HG03565 (cell line): ENCODE results near the gene PDLIM4.

Source experiments
- ATAC-seq: cut with Tn5 transposase; IDR thresholded peaks from one replicate; pipeline ENCODE4 v1.9.1; 2021; ENCODE audit warnings: mild to moderate bottlenecking, moderate library complexity; ENCODE audit not compliant: unreplicated experiment

Gene PDLIM4

DNA sequence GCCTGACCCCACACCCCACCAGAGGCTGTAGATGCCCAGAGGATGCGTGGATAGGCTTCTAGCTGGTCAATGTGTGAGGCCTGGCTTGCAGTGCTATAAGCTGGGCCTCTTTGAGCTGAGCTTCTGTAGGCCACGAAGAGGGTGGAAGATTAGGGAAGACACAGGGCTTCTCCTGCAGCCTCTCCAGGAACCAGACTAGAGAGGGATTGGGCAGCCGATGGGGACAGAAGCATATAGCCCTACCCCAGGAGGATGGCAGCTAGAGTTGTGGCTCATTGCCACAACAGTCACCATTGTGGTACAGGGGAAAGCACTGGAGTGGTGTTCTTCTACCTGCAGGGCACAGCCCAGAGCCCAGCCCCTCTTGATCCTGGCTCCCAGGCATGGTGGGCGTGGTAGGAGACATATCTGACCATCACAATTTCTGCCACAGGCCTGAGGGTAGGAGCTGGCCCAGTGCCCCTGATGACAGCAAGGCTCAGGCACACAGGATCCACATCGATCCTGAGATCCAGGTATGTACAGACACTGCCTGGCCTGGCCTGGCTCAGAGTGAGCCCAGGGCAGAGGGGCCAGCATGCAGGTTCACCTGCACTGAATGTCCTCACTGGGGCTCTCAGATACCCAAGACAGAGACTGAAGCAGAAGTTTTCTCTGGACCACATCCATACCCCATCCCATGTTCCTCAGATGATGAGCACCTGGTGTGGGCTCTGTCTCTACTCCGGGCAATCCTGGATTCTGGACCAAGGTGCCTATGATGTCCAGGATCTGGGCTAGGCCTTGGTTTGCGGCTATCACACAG lies 8.7 kb downstream of the PDLIM4 start:
- ATAC-seq: no peak

DNA sequence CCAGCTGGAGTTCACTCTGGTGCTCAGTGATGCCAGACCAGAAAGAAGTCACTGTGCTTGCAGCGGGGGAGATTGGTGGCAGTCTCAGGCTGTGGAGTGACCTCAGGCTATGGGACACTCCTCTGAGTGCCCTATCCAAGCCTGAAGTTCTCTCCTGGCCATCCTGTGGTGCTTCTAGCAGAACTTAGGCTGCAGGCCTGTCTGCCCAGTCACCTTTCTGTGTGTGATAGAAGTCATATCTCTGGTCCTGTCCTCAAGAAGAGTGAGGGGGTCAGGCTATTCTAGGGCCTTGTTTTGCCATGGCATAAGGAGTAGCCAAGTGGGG lies 9.3 kb downstream of the PDLIM4 start:
- no peak for ATAC-seq

DNA sequence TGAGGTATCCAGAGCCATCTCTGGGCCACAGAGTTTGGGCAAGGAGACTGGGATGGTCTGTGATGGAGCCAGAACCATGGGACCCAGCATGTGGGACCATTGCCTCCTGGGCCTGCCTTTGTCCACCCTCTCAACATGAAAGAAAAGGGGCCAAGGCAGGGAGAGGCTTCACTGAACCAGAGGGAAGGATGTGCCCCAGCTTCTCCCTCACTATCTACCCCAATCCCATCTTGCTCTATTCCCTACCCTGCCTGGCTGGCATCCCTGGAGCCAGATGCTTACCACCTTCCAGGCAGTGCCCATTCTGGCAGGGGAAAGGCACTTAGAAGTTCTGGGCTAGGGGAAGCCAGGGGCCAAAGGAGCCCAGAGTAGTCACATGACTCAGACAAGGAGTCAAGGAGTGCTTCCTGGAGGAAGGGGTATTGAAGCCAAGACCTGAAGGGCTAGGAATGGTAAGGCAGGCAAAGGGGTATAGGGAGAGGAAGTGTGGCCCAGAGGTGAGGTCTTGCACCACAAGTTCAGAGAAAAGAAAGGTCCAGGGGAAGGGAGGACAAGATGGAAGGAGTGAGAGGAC lies 9.8 kb downstream of the PDLIM4 start:
- no peak for ATAC-seq

DNA sequence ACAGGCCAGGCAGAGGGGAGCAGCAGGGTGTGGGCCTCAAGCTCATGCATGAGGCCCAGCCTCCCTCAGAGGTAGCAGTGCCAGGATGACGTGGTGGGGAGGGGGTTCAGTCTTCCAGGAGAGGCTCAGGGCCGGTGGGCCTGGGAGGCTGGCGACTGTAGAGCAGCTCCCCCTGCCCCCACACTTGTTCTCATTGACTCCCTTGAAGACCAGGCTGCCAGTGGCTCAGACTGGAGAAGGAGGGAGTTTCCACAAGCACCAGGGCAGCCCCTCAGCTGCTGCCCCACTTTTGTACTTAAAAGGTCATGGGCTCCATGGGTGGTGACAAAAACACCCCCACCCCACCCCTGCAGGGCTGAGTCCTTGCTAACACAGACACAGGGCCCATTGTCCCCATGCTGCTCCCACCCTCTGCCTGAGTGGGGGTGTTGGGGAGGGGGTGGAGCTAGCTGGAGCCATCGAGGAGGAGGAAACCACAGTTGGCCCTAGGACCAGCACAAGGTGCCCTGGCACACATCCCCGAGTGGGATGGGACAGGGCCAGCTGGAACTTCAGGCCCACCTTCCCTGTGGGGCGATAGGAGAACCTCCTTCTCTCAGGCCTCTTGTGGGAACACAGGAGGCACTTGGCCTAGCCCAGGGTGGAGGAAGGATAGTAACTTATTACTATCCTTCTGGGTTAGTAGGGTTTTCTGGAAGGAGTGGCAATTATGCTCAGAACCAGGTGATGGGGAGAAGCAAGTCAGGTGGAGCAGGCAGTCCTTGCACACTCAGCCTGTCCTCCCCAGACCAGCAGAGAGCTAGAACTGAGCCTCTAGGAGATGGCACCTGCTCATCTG lies 10.7 kb downstream of the PDLIM4 start:
- no peak for ATAC-seq

DNA sequence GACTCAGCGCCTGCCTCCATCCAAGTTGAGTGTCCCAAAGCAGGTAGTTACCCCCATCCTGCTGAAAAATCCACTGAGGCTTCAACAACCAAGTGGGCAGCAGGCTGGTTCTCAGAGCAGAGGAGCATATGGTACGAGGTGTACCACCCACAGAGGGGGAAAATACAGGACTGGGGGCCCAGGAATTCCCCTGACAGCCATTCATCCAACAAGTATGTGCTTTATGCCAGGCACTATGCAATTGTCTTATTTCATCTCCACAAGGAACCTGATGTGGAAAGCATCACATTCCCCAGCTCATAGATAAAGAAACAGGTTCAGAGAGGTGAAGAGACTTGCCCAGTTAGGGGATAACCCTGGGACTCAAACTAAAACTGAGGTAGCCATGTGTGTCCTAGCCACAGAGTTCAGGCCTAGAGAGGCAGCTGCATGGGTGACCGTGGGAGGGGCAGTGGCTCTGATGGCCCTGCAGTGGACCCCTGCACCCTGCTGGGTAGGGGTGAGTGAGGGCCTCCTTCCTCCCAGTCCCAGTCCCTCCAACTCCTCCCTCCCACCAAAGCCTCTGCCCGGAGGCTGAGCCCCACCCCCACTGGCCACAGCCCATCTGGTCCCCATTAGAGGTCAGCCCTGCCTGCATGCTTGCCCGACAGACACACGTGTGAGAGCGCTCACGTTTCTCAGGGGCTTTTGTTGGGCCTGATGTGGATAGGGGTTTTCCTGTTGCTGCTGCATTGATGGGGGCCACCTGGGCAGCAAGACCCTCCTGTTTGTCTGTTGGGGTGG lies 11.5 kb downstream of the PDLIM4 start:
- peak; percentile 62 for ATAC-seq

DNA sequence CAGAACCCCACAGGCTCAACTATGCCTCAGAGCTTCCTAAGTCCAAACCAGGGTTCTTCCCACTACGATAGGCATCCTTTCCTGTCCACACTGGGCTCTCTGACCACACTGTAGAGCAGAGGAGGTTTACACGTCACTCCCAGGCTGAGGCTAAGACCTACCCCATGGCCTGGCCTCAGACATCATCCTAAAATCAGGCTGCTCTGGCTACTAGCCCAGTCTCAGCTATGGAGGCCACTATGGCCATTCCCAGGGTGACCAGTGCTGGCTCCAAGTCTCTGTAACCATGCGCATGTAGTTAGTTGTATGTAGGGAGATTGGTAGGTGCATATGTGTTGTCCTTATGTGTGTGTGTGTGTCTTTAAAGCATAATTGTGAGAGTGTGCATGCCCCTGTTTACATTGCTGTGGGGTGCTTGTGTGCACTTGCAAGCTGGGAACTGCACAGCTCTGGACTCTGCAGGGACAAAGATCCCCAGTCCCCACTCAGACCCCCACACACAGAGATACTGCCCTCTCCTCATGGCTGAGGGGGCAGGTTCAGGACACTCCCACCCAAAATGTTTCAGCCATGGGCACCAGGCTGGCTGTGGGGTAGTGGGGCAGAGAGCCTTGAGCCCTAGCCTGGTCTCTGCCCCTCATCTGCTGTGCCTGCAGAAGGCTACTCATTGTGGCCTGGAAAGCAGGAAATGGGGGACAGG lies 12.3 kb downstream of the PDLIM4 start:
- ATAC-seq: no peak

DNA sequence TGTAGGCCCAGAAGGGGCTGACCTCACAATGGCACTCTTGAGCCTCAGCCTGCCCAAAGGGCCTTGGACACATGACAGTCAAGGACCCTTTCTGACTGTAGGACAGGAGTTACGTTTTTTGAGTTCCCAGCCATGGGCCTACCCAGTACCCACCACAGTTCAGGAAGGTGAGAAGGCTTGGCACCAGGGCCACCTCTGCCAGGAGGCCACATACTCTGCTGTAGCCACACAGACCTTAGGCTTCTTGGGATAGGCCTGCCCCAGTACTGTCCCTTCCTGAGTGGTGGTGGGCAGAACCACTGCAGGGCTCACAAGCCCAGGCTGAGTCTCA lies 12.8 kb downstream of the PDLIM4 start:
- ATAC-seq: no peak

DNA sequence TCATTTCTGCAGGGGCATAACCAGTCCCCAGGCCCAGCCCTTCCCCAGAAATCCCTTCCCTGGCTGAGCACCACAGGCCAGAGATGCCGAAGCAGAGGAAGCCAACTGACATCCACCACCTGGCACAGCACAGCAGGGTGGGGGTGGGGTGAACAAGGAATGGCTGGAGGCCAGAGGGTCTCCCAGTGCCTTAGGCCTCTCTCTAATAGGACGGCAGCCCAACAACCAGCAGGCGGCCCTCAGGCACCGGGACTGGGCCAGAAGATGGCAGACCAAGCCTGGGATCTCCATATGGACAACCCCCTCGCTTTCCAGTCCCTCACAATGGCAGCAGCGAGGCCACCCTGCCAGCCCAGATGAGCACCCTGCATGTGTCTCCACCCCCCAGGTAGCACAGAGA lies 13.2 kb downstream of the PDLIM4 start:
- ATAC-seq: no peak

DNA sequence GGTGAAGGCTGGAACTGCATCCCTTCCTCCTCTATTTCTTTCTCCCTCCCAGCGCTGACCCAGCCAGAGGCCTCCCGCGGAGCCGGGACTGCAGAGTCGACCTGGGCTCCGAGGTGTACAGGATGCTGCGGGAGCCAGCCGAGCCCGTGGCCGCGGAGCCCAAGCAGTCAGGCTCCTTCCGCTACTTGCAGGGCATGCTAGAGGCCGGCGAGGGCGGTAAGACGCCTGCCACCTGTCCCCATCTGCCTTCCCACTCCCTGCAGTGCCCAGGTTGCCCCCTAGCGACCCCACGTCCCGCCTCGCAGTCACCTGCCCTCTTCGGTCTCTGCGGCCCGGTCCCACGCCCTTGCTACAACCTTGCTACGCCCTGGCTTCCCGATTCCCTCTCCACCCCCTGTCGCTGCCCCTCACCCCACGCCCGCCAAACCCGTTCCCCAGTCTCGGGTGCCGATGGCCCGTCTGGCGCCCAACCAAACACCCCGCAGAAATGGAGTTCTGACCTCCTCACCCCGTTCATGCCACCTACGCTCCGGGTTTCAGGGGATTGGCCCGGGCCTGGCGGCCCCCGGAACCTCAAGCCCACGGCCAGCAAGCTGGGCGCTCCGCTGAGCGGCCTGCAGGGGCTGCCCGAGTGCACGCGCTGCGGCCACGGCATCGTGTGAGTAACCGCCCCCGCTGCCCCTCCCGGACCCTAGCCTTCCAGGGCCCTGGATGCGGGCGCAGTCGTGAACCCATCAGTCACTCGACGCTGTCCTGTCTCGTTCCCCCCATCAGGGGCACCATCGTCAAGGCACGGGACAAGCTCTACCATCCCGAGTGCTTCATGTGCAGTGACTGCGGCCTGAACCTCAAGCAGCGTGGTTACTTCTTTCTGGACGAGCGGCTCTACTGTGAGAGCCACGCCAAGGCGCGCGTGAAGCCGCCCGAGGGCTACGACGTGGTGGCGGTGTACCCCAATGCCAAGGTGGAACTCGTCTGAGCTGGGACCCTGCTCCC lies 14.1 kb downstream of the PDLIM4 start:
- ATAC-seq: no peak

DNA sequence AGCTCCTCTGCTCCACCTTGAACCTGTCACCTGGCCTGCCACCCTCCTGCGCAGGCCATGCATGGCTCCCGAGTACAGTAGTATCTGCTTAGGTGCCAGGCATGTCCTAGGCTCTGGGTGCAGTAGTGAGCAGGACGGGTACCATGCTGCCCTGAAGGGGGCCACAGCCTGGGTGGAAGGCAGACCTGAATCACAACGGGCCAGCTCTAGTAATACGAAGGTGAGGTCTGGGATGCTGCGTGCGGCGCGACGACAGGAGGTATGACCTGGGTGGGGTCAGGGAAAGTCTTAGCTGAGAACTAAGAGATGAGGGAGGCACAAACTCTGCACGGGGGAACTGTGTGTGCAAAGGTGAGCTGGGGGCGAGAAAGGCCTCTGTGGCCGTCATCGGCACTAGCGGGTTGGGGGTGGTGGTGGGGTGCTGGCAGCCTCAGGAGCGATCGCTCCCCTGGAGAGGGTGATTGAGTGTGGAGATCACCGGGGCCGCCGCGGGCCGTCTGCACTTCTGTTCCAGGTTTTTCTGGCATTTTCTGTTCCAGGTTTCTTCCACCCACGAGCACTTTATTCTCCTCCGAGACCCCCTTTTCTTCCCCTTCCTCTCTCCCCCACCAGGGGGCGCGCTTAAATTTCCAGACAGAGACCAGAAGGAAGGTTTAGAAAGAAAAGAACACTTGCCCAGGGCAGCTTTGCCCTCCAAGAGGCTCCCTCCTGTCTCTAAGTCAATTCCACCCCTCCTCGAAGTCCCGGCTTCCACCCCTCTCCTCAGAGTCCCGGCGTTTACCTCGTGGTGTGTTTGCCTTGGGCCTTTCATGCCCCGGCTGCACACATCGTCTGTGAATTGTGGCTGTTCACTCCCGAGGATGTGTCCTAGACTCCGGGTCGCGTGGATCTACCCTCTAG lies 15.1 kb downstream of the PDLIM4 start:
- ATAC-seq: no peak

DNA sequence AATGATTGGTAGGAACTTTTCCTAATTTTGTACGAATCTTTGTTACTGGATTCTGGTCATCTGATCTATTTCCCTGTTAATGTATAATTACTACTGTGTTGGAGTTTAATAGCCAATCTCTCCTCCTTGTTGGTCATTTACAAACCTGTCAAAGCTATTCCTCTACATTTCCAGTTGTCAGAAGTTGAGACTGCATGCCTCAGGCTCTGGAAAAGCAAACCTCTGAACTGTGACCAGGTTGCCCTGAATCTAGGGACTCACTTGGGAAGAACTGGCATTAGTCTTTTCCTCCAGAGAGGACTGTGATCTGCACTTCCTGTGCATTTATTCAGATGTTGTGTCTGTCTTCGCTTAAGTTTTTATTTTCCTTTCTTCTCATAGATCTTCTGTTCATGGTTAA lies 16.1 kb downstream of the PDLIM4 start:
- ATAC-seq: no peak

DNA sequence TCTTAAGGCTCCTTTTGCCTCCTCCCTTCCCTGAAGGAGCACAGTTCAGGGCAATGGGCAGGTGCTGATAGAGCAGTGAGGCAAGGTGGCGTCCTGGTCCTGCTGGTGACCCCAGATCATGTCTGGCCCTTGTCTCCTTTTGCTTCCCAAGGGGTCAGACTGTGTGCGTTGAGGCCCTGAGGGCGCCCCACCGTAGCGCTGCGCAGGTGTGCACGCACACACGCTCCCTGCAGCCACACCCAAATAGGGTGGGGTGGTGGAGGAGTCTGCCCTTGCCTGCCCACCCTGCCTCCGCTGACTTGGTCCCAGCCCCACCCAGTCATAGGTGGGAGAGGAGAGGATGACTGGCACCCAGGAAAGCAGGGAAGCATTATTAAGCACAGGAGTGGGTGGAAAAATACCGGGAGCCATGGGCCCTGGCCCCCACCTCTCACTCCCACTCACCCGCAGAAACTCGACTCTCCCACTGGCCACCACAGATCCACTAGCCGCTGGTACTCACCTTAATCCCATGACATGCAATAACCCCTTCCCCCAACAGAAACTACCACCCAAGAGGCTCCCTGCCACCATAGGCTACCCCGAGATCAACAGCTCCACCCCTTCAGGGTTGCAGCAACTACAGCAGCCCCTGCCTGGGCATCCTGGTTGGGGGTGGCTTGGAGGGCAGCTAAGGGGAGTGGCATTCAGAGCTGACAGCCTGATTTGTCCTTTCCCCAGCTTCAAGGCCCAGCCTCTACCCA lies 16.7 kb downstream of the PDLIM4 start:
- ATAC-seq: no peak

DNA sequence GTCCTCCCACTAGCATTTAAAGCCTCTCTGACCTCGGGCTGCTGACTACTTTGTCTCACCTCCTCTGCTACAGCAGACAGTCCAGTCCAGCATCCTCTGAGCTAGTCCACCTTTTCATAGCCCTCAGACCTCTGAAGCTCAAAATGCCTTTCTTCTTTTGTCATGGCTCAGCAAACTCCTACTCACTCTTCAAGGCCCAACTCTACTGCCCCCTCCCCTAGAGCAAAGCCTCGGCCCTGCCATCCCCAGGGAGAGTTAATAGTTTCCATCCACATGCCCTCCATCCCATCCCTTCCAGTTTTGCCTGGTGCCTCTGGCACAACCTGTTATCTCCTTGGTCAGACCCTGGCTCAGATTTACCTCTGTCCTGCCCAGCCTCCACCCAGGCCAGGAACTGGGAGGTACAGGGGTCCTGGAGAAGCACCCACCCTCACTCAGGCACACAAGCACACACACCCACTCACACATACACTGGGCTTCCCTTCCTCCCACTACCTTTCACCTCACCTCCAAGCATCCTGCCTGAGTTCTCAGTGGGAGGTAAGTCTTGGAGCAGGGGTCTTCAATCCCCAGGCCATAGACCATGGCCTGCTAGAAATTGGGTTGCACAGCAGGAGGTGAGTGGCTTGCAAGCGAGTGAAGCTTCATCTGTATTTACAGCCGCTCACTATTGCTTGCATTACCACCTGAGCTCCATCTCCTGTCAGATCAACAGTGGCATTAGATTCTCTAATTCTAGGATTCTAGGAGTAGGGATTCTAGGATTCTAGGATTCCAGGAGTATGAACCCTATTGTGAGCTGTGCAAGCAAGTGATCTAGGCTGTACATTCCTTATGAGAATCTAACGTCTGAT lies 18.1 kb downstream of the PDLIM4 start:
- ATAC-seq: no peak

DNA sequence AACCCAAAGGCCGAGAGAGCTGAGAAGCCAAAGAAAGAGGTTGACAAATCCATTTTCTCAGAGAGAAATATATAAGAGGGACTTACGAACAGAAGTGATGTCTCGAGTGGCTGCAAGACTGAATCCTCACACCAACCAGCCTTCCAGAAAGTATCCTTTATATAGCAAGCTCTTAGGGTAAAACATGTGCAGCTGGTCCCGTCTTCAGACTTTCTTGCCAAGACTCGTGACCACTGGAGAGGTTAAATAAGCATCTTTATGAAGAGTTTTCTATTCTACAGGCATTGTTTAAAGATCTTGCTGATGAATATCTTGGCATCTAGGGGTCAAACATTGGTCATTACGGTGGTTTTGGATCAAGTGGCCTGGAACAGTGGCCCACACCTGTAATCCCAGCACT lies 19.8 kb downstream of the PDLIM4 start:
- no peak for ATAC-seq

DNA sequence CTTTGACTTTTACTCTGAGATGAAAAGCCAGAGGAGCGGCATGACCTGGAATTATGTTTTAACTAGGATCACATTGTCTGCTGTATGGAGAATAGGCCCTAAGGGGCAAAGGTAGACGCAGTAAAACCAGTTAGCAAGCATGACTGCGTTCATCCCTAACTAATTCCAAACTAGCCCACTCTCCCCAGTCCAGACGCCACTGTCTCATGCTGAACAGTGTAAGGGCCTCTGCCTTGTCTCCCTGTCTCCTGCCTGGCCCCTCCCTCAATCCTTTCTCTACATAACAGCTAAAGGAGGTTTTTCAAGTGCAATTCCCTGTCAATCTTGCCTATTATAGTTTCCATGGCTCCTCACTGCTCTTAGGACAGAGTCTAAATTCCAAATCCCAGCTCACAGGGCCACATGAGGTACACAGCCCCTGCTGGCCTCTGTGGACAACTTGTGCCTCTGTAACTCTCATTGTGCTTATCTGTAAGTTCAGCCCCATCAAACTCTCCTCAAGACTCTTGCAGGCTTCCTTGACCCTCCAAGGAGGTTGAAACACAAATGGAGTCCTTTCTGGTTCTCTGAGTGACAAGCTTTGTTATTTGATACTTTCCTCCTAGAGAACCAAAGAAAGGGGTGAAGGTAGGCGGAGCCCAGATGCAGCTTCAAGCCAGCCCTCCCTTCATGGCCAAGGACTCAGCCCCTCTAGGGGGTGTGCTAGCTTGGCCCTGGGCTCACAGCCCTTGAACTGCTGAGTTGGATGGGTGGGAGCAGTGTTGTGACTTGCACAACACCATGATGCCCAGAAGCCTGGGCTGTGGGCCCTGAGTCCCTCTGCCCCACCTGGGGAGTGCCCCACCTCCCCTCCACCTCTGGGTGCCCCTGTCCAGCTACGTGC lies 20.7 kb downstream of the PDLIM4 start:
- no peak for ATAC-seq

DNA sequence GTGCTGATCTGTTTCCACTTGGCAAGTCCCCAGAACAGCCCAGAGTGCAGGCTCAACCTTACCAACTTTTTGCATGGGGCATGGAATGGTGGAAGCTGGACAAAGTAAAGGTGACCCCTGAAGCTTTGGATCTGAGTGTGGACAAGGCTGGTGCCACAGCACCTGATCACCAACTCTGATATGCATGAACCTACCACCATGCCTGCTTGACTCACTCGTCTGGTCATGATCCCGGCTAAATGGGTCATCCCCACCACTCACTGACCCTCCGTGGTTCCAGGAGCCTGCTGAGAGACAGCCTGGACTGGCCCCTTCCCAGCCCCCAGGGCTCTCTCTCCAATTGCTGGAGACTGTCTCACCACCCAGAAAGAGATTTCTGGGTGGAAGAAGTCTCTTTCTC lies 22.3 kb downstream of the PDLIM4 start:
- ATAC-seq: no peak
